ENCODE data around the gene SYPL2. TPM values are rescaled to one million over a fixed set of nuclear protein-coding genes. Genes with fewer than 3 reads are reported as not detected.
A peak's percentile ranks its signal among the peaks of the same experiment; 100 is the strongest.

Gene SYPL2
- total and polyA plus RNA-seq, 2 of the 8 experiments (the other 6 are each of a cell fraction or from before 2014, with no cell fraction given): 1.5 TPM

DNA sequence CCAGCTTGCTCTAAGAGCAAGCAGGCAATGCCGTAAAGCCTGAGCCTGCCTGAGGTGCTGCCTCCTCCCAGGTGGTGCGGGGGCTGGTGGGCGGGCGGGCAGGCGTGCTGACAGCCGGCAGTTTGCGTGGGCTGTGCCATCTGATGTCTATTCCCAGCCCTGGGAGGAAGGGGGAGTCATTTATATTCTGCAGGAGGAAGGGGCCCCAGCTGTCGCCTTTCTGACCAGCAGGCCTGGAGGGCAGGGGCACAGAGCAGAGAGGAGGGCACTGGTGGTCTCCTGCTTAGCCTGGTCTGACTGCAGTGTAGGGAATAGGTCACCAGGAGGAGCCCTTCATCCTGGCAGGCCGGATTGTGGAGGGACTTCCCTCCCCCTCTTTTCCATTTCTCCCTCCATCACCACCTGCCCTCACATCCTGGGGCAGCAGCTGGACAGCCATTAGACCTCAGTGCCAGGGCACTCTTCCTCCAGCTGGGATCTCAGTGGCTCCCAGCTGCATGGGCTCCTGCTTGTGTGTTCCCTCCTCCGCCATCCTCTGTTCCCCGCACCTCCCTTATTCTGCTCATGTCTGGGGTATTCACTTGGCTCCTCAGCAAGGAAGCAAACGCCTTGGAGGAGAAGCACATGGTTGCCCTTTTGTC lies 31.9 kb downstream of the SYPL2 start:
- H4K8ac ChIP-seq (ENCODE audit: extremely low read depth, insufficient read depth, low read length): no peak overlapping the region
- WGBS, 2 experiments (ENCODE audit: extremely low coverage in 1 of 2, insufficient coverage in 1 of 2, insufficient read length in 1 of 2, insufficient replicate concordance in 2 of 2, low coverage in 1 of 2, low lambda C conversion rate in 2 of 2, missing lambda C conversion rate in 1 of 2): 64% methylated on average over 5 of the region's 12 CpGs; no CpG with 5 or more reads in 1 of the 2 experiments
- no peak overlapping the region for H3K14ac ChIP-seq (ENCODE audit: insufficient read length)
- no peaks in the 10 kb centered on the region for H3K9me3 ChIP-seq (ENCODE audit: insufficient read depth in 2 of 2, low read depth in 1 of 2, low read length in 1 of 2)
- H3K36me3 ChIP-seq (ENCODE audit: control insufficient read depth in 2 of 4, insufficient read depth in 4 of 4, low read length in 3 of 4): peaks cover 0 to 2% (median 0%) of the 10 kb centered on the region in 4 experiments; a peak in 2 of 8 replicates
- POLR2A ChIA-PET (ENCODE audit: partially characterized antibody): interaction anchor here (0.8 to 4.1 kb wide), 6 partner anchors 7 to 72 kb away, joined by 3 to 20 read pairs (median 12); partner anchors contain the start of genes AMIGO1, ATXN7L2 and PSMA5
- no peak overlapping the region for H2BK120ac ChIP-seq (replicated peaks; ENCODE audit: low read depth, low read length)
- H3K79me1 ChIP-seq (ENCODE audit: low read depth, low read length): no peaks in the 10 kb centered on the region
- H2AK5ac ChIP-seq (ENCODE audit: low read depth, low read length): no peak overlapping the region
- FAIRE-seq: no peak
- CTCF ChIA-PET (ENCODE audit: partially characterized antibody): interaction anchor here (0.6 to 43.7 kb wide), 24 partner anchors 3 to 465 kb away, joined by 3 to 1755 read pairs (median 4); partner anchors contain the start of genes AMIGO1, ATXN7L2, CYB561D1 and GPR61
- peaks cover 0 to 11% (median 5%) of the 10 kb centered on the region in 4 experiments; a peak in 5 of 7 replicates for H3K4me1 ChIP-seq (replicated peaks in 1 of 4; ENCODE audit: control insufficient read depth in 3 of 4, insufficient read depth in 4 of 4, low read length in 3 of 4)
- no peak overlapping the region for H3K56ac ChIP-seq (replicated peaks; ENCODE audit: insufficient read length, low read depth, low read length)
- peak in 1 of 2 experiments; percentile 89 for DNase-seq (ENCODE audit: low read depth in 1 of 2, low spot score in 2 of 2)
- H3K27ac ChIP-seq (ENCODE audit: low read depth, low read length): no peak overlapping the region
- H3K27me3 ChIP-seq (replicated peaks in 1 of 4; ENCODE audit: control insufficient read depth in 3 of 4, extremely low read depth in 1 of 4, insufficient read depth in 3 of 4, low read length in 3 of 4): no peaks in the 10 kb centered on the region
- H3K4me3 ChIP-seq (ENCODE audit: extremely low read depth in 1 of 4, insufficient read depth in 2 of 4, low read depth in 3 of 4, low read length in 4 of 4): no peak overlapping the region
- no peak overlapping the region for H3K4ac ChIP-seq (replicated peaks; ENCODE audit: insufficient read length, low read depth, low read length)
- no peak overlapping the region for H2AFZ ChIP-seq (ENCODE audit: low read length)
- peak overlapping the region; percentile 85 for H2BK5ac ChIP-seq (ENCODE audit: low read depth, low read length)
- no peak overlapping the region for H4K5ac ChIP-seq (ENCODE audit: insufficient read length, low read depth, low read length)
- 0 out of 2 replicates have a peak overlapping the region, but pooled peaks have one; percentile 51 for H2BK15ac ChIP-seq (ENCODE audit: low read length)
- peak overlapping the region in 1 of 2 experiments; percentile 20; a peak in 2 of 4 replicates for H3K4me2 ChIP-seq (ENCODE audit: insufficient read depth in 1 of 2, low read depth in 2 of 2, low read length in 2 of 2)
- H2BK12ac ChIP-seq (ENCODE audit: low read depth, low read length): peak overlapping the region; percentile 81; the same call in 1 of the 2 replicates
- peaks cover 0 to 2% of the 10 kb centered on the region in 2 experiments for H4K20me1 ChIP-seq (replicated peaks in 1 of 2; ENCODE audit: control insufficient read depth in 1 of 2, insufficient read depth in 2 of 2, low read length in 2 of 2)
- peaks cover 2% of the 10 kb centered on the region for H3K23me2 ChIP-seq (ENCODE audit: low read depth, low read length)
- H3K18ac ChIP-seq (ENCODE audit: extremely low read depth, low read length): peak overlapping the region; percentile 63; the same call in 1 of the 2 replicates
- no peak overlapping the region for H3K9ac ChIP-seq (replicated peaks in 1 of 4; ENCODE audit: extremely low read depth in 1 of 4, low read depth in 3 of 4, low read length in 3 of 4)
- H4K91ac ChIP-seq (replicated peaks; ENCODE audit: insufficient read length, low read length): peak overlapping the region; percentile 30
- H3K79me2 ChIP-seq (ENCODE audit: control insufficient read depth in 1 of 2, insufficient read depth in 2 of 2, low read length in 2 of 2): no peaks in the 10 kb centered on the region
- no peak overlapping the region for H3K23ac ChIP-seq (ENCODE audit: insufficient read length)
- H2BK20ac ChIP-seq (ENCODE audit: low read length): no peak overlapping the region
- TF ChIP-seq, protein P1, sequence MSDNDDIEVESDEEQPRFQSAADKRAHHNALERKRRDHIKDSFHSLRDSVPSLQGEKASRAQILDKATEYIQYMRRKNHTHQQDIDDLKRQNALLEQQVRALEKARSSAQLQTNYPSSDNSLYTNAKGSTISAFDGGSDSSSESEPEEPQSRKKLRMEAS (IDR thresholded peaks at IDR 0.05): peak; percentile 61; the same call in 1 of the 2 replicates
- TF ChIP-seq, protein P2, sequence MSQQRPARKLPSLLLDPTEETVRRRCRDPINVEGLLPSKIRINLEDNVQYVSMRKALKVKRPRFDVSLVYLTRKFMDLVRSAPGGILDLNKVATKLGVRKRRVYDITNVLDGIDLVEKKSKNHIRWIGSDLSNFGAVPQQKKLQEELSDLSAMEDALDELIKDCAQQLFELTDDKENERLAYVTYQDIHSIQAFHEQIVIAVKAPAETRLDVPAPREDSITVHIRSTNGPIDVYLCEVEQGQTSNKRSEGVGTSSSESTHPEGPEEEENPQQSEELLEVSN (IDR thresholded peaks at IDR 0.05): peak; percentile 75
- TF ChIP-seq, protein P3, sequence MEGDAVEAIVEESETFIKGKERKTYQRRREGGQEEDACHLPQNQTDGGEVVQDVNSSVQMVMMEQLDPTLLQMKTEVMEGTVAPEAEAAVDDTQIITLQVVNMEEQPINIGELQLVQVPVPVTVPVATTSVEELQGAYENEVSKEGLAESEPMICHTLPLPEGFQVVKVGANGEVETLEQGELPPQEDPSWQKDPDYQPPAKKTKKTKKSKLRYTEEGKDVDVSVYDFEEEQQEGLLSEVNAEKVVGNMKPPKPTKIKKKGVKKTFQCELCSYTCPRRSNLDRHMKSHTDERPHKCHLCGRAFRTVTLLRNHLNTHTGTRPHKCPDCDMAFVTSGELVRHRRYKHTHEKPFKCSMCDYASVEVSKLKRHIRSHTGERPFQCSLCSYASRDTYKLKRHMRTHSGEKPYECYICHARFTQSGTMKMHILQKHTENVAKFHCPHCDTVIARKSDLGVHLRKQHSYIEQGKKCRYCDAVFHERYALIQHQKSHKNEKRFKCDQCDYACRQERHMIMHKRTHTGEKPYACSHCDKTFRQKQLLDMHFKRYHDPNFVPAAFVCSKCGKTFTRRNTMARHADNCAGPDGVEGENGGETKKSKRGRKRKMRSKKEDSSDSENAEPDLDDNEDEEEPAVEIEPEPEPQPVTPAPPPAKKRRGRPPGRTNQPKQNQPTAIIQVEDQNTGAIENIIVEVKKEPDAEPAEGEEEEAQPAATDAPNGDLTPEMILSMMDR (IDR thresholded peaks at IDR 0.05; ENCODE audit: control extremely low read depth in 1 of 3, insufficient read depth in 1 of 3, low read depth in 1 of 3, low read length in 3 of 3): peak; percentile 87 to 90 (median 89)
- TF ChIP-seq TCF12 (IDR thresholded peaks at IDR 0.05; ENCODE audit: low read depth, low read length) (0 out of 2 replicates have a peak, but pooled peaks have one; percentile 36), RXRA (IDR thresholded peaks at IDR 0.05; ENCODE audit: insufficient read depth, low read depth, low read length) (no peak), TAF1 (IDR thresholded peaks at IDR 0.05; ENCODE audit: low read depth, low read length) (0 out of 2 replicates have a peak, but pooled peaks have one; percentile 38), KDM4A (IDR thresholded peaks at IDR 0.05; ENCODE audit: low read depth, low read length, severe bottlenecking) (no peak), CHD2 (IDR thresholded peaks at IDR 0.05; ENCODE audit: low read length) (no peak)
